Stimulated activated CD8-positive, alpha-beta memory T cell treated with anti-CD3 and anti-CD28 coated beads, Interleukin-15, amount 100 ng/mL, for 48 hours (primary cell): ENCODE data around the gene TGM2.

ENCODE experiments used
- DNase-seq, 2 donors: peaks; one replicate each; pipeline ENCODE4 v3.0.0-alpha.2; 2020; ENCODE audit warnings: low read depth in 2 of 2

TGM2 gene

DNA sequence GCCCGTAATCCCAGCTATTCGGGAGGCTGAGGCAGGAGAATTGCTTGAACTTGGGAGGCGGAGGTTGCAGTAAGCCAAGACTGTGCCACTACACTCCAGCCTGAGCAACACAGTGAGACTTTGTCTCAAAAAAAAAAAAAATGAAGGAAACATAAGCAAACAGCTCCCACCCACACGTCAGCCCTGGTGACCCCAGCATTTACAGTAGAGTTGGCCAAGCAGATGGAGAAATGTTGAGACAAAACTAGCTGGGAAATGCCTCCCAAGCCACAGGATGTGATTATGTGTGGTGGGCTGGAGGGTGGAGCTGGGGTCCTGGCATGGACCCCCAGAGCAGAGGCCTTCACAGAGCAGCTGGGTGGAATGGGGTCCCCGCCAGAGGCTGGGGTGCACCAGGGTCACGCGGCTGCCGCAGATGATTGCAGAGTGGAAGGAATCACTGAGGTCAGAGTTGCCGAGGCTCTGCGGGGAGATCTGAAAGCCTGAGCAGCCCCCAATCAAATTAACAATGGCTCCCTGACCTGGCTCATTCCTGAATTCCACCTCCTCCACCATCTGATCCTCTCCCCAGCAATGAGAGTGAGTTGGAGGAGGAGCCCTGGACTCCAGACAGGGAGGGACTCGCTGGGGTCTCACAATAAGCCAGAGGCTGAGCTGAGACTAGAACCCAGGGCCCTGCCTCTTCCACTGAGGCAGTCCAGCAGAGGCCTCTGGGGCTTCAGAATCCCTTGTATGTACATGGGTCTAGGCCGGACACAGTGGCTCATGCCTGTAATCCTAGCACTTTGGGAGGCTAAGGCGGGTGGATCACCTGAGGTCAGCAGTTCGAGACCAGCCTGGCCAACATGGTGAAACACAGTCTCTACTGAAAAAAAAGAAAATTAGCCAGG lies 34.7 kb upstream of the TGM2 start:
- DNase-seq = no peak

DNA sequence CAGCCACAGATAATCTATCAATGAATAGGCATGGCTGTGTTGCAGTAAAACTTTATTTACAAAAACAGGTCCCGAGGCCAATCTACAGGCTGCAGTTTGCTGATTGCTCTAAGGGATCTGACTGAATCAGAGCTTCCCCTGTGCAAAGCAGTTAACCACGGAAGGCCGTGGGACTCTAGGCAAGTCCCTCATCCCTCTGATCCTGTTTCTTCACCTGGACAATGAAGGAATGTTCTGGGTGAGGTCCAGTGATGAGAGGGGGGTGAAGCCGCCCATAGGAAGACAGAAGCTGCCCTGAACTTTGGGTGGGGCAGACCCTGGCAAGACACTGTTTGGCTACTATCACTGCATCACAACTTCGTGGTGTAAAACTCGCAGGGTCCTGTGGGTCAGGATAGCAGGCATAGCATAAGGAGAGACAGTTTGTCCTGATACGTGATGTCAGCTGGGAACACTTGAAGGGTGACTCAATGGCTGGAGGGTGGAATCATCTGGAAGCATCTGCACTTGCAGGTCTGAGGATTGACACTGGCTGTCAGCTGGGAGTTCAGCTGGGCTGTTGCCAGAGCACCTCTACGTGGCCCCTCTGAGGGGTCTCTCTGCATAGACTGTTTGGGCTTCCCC lies 33.3 kb upstream of the TGM2 start:
- DNase-seq = no peak

DNA sequence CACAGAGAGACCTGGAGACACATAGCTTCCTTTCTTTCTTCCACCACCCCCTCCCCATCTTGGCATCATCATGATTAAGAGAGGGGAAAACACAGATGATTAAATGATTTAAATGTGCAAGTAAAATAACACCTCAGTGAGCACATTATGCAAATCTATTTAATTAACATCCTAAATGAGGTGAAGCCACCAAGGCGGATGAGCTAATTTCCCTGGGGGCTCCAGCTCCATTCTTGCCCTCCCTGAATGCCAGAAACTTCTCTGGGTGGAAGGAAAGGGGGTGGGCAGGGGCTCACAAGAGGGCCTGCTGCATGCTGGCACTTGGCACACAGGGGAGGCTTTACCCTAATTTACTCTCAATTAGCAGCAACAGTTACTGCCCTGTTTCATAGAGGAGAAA lies 32.5 kb upstream of the TGM2 start:
- DNase-seq = no peak

DNA sequence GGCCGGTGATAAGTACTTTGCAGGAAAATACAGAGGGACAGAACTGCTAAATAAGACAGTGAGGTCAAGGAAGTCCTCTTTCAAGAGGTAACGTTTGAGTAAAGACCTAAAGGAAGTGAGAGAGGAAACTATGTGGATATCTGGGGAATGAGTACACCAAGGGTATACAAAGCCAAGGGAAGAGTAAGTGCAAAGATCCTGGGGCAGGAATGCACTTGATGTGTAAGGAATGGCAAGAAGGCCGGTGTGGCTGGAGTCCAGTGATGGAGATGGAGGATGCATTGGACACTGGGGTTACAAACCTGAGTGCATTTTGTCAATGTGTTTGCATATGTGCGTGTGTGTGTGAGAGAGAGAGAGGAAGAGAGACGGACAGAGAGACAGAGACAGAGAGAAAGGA lies 32.1 kb upstream of the TGM2 start:
- DNase-seq = no peak

DNA sequence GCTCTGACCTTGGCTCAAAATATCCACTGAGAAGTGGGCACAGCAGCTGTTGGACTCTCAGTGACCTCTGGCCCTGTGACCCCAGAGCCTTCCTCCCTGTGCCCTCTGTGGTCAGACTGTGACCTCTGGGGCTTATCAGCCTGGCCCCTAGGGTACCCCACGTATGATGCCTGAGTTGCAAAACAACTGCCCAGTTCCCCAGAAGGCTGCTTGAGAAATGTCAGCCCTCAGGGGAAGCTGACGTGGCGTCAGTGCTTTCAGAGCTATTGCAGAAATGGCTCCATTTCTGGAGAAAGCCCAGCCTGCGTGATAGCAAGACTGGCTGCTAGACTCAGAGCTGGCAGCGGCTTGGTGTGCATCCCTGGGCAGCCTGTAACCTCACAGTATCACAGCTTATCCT lies 31.5 kb upstream of the TGM2 start:
- no peak for DNase-seq

DNA sequence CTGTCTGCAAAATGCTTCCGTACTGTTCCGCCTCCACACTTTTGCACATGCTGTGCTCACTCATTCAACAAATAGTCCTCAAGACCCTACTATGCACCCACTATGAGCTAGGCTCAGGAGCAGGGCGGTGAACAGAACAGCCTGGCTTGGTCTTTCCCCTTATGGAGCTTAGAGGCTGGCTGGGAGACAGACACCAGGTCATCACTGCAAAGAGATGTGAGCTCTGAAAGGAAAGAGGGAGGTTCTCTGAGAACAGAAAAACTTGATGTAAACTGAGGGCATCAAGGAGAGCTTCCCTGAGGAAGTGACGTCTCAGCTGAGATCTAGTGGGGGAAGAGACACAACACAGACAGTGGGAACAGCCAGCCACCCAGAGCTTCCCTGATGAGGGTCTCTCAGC lies 31.0 kb upstream of the TGM2 start:
- DNase-seq = no peak

DNA sequence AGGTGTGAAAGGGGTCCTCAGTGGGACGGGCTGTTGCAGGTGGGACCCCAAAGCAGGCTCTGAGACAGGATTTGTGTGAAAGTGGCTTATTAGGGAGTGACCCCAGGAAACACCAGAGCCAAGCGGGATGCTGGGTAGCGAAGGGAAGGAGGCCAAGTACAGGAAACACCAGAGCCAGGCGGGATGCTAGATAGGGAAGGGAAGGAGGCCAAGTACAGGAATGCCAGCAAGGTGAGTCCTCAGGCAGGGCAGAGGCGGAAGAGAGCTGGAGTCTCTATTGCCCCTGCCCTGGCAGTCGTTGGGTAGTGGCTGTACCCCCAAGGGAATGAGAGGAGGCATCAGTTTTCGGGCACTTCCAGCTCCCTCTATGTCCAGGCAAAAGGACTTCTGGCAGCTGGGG lies 30.5 kb upstream of the TGM2 start:
- DNase-seq = no peak

DNA sequence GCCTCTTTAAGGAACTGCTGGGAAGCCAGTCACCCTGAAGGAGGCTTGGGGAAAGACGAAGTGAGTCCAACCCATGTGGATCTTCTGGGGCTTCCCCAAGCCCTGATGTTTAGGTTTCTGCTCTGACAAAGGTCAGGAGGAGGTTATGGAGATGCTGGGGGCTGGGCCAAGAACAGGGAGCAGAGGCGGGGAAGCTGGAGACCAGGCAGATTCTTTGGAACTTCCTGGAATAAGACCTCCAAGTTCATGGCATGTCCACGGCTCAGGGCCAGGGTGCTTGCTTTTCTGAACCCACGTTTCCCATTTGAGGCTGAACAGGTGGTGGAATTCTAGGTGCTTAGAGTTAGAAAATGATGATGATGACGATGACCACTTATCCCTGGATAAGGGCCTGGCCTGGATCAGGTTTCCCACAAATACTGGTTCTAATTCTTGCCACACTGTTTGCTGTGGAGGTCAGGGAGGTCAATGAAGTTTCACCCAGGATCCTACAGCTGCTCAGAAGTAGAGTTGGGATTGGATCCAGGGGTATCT lies 30.0 kb upstream of the TGM2 start:
- no peak for DNase-seq

DNA sequence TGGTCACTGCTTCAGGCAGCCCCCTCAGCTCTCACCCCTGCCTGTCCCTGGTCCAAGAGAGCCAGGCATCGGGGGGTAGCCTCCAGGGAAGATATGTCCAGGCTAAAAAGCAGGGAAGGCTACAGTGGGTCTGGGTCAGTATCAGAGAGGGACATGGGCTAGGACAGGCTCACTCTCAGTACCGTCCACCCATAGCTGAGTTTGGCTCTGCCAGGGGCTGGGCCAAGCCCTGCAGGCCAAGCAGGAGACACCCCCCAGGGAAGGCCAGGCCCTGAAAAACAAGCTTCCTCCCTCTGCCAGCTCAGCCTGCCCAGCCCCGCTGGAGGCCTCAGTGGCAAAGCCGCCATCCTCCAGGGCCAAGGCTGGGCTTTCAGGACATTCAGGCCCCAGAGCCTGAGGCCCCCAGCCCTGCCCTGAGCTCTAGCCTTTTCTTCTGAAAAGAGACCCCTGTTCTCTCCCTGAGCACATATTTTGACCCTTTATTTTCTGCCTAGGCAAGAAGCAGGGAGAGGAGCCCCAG lies 28.6 kb upstream of the TGM2 start:
- DNase-seq = no peak

DNA sequence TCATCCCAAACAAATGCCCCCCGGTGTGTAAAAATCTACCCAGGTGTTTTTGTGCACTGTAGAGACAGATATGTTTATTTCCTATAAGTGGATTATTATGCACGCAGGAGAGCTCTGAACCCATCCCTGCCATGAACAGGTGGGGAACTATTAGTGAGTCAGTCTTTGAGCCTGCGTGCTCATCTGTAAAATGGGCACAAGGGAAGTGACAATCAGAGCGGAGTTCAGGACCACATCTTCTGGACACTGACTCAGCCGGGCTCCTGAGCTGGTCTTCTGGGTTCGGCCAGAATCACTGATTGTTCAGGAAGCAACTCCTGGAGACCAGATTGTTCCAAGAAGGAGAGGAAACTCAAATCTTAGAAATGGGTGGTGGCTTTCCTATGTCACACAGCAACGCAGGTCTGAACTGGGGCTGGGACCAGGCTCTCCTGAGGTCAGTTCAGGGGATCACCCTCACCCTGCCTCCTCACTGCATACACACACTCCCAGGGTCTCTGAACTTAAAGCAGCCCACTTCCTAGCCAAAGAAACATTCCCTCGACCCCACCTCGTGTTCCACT lies 27.3 kb upstream of the TGM2 start:
- no peak for DNase-seq

DNA sequence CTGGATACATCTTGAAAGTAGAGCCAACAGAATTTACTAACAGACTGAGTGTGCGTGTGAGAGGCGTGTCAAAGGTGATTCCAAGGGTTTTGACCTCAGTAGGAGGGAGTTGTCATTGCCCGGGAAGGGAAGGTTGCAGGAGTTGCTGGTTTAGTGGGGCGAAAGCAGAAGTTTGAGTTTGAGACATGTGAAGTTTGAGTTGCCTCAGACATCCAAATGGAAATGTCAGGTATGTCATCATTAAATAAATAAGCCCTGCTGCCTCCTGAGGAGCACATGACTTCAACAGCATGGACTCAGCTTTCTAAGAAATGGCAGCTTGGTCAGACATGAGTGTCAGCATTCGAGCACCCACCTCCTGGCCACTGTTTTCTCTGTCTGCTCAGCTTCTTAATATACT lies 26.6 kb upstream of the TGM2 start:
- DNase-seq = no peak

DNA sequence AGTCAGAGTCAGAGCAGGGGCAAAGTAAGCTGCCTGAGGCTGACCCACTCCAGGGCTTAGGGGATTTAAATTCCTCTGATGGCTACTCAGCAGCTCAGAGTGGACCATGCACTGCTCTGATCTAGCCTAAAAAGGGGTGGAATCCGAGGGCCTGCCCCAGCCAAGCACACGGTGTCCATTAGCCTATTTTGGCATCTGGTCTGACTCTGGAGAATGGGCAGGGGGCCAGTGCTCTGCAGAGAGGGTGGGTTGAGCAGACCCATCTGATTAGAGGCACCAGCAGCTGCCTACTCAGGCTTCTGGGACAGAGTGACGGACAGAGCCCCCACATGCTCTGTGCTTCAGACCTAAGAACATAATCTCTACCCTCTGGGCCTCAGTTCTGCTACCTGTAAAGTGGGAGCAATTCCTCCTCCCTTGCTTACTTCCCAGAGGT lies 25.9 kb upstream of the TGM2 start:
- no peak for DNase-seq

DNA sequence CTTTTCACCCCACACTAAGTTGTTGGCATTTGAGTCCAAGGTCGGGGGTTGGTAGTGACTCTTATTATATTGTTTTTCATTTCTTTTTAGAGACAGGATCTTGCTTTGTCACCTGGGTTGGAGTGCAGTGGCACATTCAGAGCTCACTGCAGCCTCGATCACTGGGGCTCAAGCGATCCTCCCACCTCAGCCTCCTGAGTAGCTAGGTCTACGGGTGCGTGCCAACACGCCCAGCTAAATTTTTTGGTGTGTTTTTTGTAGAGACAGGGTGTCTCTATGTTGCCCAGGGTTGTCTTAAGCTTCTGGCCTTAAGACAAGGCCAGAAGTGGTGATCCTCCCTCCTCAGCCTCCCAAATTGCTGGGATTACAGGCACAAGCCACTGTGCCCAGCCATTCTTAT lies 25.1 kb upstream of the TGM2 start:
- no peak for DNase-seq

DNA sequence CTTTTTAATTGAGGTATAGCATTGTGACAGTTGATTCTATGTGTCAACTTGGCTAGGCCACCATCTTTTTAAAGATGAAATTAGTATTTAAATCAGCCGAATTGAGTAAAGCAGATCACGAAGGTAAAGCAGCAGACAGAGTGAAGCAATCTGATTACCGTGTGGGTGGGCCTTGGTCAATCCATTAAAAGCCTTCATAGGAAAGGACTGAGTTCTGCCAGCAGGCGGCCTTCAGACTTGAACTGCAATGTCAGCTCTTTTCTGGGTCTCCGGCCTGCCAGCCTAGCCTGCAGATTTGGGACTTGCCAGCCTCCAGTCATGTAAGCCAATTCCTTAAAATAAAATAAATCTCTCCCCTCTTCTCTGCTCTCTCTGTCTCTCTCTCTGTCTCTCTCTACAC lies 22.4 kb upstream of the TGM2 start:
- DNase-seq = no peak

DNA sequence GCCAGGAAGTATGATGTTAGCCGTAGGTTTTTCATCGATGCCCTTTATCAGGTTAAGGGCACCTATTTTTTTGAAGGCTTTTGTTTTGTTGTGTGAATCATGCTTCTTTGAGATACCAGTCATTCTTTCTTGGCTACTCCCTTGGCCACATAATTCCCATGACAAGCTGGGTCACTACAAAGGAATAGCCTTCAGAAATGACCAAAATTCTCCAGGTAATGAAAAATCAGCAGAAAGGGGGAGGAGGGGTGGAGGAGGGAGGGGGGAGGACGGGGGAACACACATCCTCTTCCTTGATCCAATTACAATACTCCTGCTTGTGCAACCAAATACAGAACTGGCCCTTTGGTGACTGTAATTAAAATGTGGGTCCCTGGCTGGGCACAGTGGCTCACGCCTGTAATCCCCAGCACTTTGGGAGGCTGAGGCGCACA lies 21.7 kb upstream of the TGM2 start:
- DNase-seq = no peak

DNA sequence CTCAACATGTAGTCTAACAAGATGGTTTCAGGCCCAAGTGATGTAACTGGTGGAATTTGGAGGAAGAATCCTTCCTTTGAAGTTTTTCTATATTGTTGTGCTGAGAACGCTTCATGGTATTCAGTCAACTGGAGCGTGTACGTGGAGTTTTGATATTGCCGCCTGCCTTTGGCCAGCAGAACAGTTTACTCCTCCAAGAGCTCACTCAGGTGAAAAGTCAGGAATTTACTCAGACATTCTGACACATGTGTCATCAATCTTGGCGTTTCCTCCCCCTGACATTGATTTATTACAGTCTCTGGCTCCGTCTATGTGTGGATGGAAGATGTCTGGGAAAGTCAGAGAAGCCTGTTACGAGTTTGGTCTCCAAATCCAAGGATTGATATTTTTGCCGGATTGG lies 19.0 kb upstream of the TGM2 start:
- DNase-seq = no peak

DNA sequence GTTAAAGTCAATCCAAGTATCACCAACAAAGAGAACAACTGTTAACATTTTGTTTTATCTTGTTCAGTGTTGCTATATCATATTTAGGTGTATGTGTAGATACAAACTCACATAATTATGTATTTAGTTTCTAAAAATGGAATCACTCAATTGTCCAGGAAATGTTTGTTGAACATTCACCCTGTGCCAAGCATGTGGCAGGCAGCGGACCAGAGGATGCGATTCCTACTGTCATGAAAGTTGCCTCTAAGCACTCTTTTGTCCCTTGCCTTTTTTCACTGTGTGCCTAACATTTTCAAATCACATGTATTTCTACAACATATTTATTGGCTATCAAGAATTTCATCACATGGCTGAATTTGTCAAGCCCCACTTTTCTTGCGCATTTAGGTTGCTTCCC lies 16.9 kb upstream of the TGM2 start:
- DNase-seq = no peak

DNA sequence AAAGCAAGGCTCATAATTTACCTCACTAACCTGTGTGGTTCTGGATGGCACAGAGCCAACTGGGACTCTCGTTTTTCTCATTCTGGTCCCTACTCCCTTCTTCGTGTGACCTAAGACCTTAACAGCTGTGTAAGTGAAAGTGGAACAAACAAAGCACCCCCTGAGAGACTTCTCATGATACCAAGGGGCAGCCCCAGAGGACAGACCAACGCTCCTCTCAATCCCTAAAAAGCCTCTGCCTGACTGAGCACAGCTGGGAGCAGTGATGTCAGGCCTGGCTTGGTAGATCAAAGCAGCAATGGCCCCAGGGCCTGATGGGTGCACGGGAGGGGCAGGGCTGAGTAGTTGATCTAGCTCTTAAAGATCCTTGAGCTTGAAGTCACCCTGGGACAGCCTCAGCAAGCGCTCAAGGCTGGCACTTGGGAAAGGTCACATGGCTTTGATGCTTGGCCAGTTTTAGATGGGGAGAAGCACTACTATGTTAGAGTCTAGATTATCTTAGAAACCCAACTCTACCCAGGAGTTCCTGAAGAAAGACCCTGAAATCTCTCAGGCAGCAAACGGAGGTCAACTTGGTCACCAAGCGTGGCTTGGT lies 16.2 kb upstream of the TGM2 start:
- no peak for DNase-seq

DNA sequence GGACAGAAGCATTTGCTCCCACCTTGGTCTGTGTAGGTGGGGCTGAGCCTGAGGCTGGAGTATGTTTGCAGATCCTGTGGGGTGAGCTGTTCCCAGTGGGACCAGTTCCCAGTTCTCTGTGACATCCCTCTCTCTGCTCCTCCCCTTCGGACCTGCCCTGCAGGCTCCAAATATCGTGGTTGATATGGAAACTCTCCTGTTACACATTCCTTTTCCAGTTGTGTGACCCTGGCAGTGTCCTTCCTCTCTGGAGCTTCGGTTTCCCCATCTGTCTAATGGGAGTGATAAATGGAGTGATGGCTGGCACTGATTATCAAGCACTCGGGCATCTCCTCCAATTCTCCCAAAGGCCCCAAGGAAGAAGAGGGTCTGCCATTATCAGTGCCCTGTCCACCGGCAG lies 15.7 kb upstream of the TGM2 start:
- DNase-seq = no peak

DNA sequence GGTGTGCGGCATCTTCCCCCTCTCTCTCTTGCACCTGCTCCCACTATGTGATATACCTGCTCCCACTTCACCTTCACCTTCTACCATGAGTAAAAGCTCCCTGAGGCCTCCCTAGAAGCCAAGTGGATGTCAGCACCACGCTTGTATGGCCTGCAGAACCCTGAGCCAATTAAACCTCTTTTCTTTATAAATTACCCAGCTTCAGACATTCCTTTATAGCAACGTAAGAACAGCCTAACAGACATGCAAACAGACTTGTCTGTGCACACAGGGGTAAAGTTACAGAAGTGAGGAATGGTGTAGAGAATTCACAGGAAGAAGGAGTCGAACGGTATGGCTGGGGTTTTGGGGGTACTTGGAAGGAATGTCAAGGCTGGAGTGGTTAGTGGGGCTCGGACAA lies 14.8 kb upstream of the TGM2 start:
- DNase-seq = no peak

DNA sequence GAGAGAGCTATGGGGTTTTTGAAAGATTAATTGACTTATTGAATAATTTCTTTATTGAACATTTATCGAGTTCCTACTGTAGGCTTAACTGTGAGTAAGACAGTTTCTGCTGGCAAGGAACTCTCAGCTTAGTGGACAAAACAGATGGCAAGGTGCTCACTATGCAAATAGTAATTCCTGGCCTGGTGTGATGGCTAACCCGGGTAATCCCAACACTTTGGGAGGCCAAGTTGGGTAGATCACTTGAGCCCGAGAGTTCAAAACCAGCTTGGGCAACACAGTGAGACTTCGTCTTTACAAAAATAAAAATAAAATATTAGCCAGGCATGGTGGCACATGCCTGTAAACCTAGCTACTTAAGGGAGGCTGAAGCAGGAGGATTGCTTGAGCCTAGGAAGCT lies 13.5 kb upstream of the TGM2 start:
- DNase-seq = no peak

DNA sequence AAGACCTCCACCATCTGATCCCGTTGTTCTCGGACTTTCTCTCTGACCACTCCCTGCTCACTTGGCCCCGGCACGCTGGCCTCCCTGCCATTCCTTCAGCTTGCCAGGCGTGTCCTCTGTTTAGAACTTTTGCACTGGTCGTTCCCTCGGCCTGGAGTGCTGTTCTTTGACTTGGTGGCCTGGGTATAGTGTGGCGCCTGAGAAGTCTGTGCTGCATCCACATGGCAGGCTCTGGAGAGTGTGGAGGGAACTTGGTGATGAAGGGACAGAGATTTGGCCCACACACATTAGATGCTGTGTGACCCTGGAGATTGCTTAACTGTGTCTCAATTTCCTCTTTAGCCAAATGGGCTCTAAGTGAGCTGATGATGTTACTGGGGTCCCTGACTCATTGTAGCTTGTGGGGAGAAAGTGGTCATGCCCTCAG lies 13.0 kb upstream of the TGM2 start:
- DNase-seq = no peak
